Progenitor cell of endocrine pancreas (in vitro differentiated cells): ENCODE results near the gene C14orf132. TPM values are rescaled to one million over a fixed set of nuclear protein-coding genes. Genes with fewer than 3 reads are reported as not detected.

Source experiments
- DNase-seq: peaks from one replicate; pipeline ENCODE4 v3.0.0; 2021; ENCODE audit warnings: low spot score; ENCODE audit not compliant: unreplicated experiment
- H3K27ac Mint-ChIP-seq: 2 replicates; pipeline ENCODE4 v1.8.0; 2021; ENCODE audit warnings: mild to moderate bottlenecking, moderate library complexity, mixed read lengths
- H3K27me3 Mint-ChIP-seq: 2 replicates; pipeline ENCODE4 v1.8.0; 2021; ENCODE audit warnings: mixed read lengths
- H3K36me3 Mint-ChIP-seq: 2 replicates; pipeline ENCODE4 v1.8.0; 2022; ENCODE audit warnings: mixed read lengths; ENCODE audit not compliant: insufficient read depth
- H3K4me1 Mint-ChIP-seq: 2 replicates; pipeline ENCODE4 v1.8.0; 2021; ENCODE audit warnings: low read depth, mixed read lengths
- H3K4me3 Mint-ChIP-seq: 2 replicates; pipeline ENCODE4 v1.8.0; 2021; ENCODE audit warnings: low read depth, mild to moderate bottlenecking, moderate library complexity, mixed read lengths
- H3K9me3 Mint-ChIP-seq: 2 replicates; pipeline ENCODE4 v1.8.0; 2021; ENCODE audit warnings: low read depth, mixed read lengths
- CTCF ChIP-seq: fragments of 200-600 bp; sonication (generic); IDR thresholded peaks from one replicate; pipeline ENCODE4 v1.5.0; 2021; ENCODE audit warnings: antibody characterized with exemption, mild to moderate bottlenecking; ENCODE audit not compliant: unreplicated experiment
- total RNA-seq: library from RNA; stranded (reverse); gene quantifications from 2 replicates; pipeline ENCODE4 v1.2.1, GENCODE V29; 2021

C14orf132 gene
- total RNA-seq, 1 donor from 2014 or later = 58.3 TPM

- Mint-ChIP-seq H3K9me3 (no peaks in the 10 kb centered on the region), H3K4me1 (peaks cover 3% of the 10 kb centered on the region), H3K27me3 (no peaks in the 10 kb centered on the region), H3K27ac (peak overlapping the region; percentile 67), H3K4me3 (no peak overlapping the region), H3K36me3 (peaks cover 7% of the 10 kb centered on the region)
- TF ChIP-seq CTCF = no peak
- no peak for DNase-seq
These were observed 51.4 kb downstream of the C14orf132 start for GRCh38 chr14:96090441-96091148.

GRCh38 chr14:96091149-96091693 lies 52.1 kb downstream of the C14orf132 start:
- no peak for DNase-seq
- Mint-ChIP-seq H3K4me1 (peaks cover 8% of the 10 kb centered on the region), H3K27me3 (no peaks in the 10 kb centered on the region), H3K36me3 (peaks cover 7% of the 10 kb centered on the region), H3K27ac (no peak overlapping the region), H3K9me3 (no peaks in the 10 kb centered on the region), H3K4me3 (no peak overlapping the region)
- TF ChIP-seq CTCF = no peak

- Mint-ChIP-seq H3K4me1 (peaks cover 12% of the 10 kb centered on the region), H3K9me3 (no peaks in the 10 kb centered on the region), H3K36me3 (peaks cover 7% of the 10 kb centered on the region), H3K27me3 (no peaks in the 10 kb centered on the region), H3K4me3 (no peak overlapping the region), H3K27ac (no peak overlapping the region)
- no peak for DNase-seq
- no peak for TF ChIP-seq CTCF
These were observed 52.8 kb downstream of the C14orf132 start for GRCh38 chr14:96091941-96092411.

DNA sequence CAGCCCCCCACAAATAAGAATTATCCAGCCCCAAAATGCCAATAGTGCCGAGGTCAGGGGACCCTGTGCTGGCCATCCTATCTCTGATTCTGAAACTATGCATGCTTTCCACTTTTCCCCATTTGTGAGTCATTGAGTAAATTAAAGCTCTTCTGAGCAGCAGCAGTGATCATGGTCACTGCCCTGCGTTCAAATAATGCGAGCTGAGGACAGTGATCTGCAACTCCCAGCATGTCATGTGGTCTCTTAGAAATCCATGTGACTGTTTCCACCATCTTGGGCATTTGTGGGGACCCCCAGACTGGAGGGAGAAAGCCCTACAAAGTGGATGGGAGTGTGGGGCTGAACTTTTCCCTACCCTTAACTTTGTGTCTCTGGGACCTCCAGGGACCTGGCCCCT lies 53.8 kb downstream of the C14orf132 start:
- H3K27ac Mint-ChIP-seq = no peak overlapping the region
- no peak overlapping the region for H3K4me3 Mint-ChIP-seq
- H3K36me3 Mint-ChIP-seq = peaks cover 2% of the 10 kb centered on the region
- H3K9me3 Mint-ChIP-seq = no peaks in the 10 kb centered on the region
- H3K4me1 Mint-ChIP-seq = peaks cover 19% of the 10 kb centered on the region
- no peak for TF ChIP-seq CTCF
- DNase-seq = no peak
- no peaks in the 10 kb centered on the region for H3K27me3 Mint-ChIP-seq

DNA sequence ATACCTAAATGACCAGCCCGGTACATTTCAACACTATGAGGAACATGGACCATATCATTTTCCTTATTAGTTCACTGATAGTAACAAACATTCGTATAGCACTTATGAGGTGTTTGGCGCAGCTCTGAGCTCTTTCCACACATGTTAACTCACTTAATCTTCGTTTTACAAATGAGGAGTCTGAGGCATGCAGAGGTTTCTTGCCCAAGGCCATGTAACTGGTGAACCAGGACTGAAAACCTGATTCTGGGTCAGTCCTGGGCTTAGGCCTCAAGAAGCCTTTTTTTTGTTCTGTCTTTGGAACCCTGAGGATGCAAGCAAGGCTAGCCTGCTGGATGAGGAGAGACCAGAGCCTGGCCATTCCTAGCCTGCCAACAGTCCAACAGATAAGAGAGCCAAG lies 55.0 kb downstream of the C14orf132 start:
- DNase-seq = no peak
- H3K27me3 Mint-ChIP-seq = no peaks in the 10 kb centered on the region
- no peaks in the 10 kb centered on the region for H3K36me3 Mint-ChIP-seq
- no peak overlapping the region for H3K27ac Mint-ChIP-seq
- H3K4me3 Mint-ChIP-seq = no peak overlapping the region
- no peaks in the 10 kb centered on the region for H3K9me3 Mint-ChIP-seq
- H3K4me1 Mint-ChIP-seq = peaks cover 25% of the 10 kb centered on the region
- TF ChIP-seq CTCF = no peak
